Transverse colon (tissue), 4 donors: ENCODE results near the gene METTL17. TPM values are rescaled to one million over a fixed set of nuclear protein-coding genes. Genes with fewer than 3 reads are reported as not detected.

Experiments used
- DNase-seq: peaks from one replicate; pipeline ENCODE4 v3.0.0-alpha.2; 2019
- H3K27ac ChIP-seq, 4 donors: fragments of 200-600 bp; sonication (generic); 2 replicates each; pipeline ENCODE4 v1.5.1; 2016 to 2018; ENCODE audit warnings: inconsistent platforms in 4 of 4
- H3K27me3 ChIP-seq: fragments of 200-600 bp; sonication (generic); 2 replicates; pipeline ENCODE4 v1.5.1; 2017; ENCODE audit warnings: inconsistent platforms
- H3K36me3 ChIP-seq, 4 donors: fragments of 200-600 bp; sonication (generic); 2 replicates each; pipeline ENCODE4 v1.5.1; 2017 to 2019; ENCODE audit warnings: inconsistent platforms in 4 of 4
- H3K4me1 ChIP-seq, 4 donors: fragments of 200-600 bp; sonication (generic); 2 replicates each; pipeline ENCODE4 v1.5.1; 2017 to 2020; ENCODE audit warnings: inconsistent platforms in 4 of 4
- H3K4me3 ChIP-seq, 4 donors: fragments of 200-600 bp; sonication (generic); 1 replicate in 1 of 4; 2 replicates in 3 of 4; pipeline versions ENCODE4 v1.5.1 to v1.6.1; 2017 to 2019; ENCODE audit warnings: inconsistent platforms in 4 of 4
- H3K9me3 ChIP-seq, 2 donors: fragments of 200-600 bp; sonication (generic); 2 replicates each; pipeline ENCODE4 v1.5.1; 2017 to 2019; ENCODE audit warnings: inconsistent platforms in 2 of 2
- CTCF ChIP-seq, 5 experiments: fragments of 200-600 bp in 3 of 5; fragments of 450-650 bp in 2 of 5; sonication (generic) in 3 of 5; IDR thresholded peaks; 1 replicate in 2 of 5; 2 replicates in 3 of 5; pipeline ENCODE4 v1.5.1; 2016 to 2017; ENCODE audit warnings: antibody characterized with exemption in 5 of 5, inconsistent platforms in 3 of 5, mild to moderate bottlenecking in 2 of 5, moderate library complexity in 1 of 5
- EP300 ChIP-seq: sonication (generic); formaldehyde crosslinking; IDR thresholded peaks from one replicate; pipeline ENCODE4 v1.6.1; 2017; ENCODE audit warnings: antibody characterized with exemption, low read depth
- POLR2A ChIP-seq: fragments of 450-650 bp; IDR thresholded peaks from one replicate; pipeline ENCODE4 v1.6.1; 2016; ENCODE audit warnings: antibody characterized with exemption, mild to moderate bottlenecking, moderate library complexity
- POLR2AphosphoS5 ChIP-seq, 3 donors: sonication (generic); formaldehyde crosslinking; IDR thresholded peaks; one replicate each; pipeline ENCODE4 v1.6.1; 2016; ENCODE audit warnings: antibody characterized with exemption in 3 of 3
- WGBS, 2 donors: methylation state at CpG; one replicate each; pipeline ENCODE4 v1.1.5; 2018; ENCODE audit warnings: low coverage in 1 of 2; 5-methylcytosine and 5-hydroxymethylcytosine counted together
- in situ Hi-C, 4 donors: fragments of 200-750 bp; cut with MboI; loops; one replicate each; pipeline versions ENCODE4 v1.15.0 to v1.15.1; 2017; ENCODE audit warnings: low sequenced_read_pairs in 3 of 4, low pct_ligation_motif_present in 1 of 4, low pct_unique_long_range_greater_than_20kb in 1 of 4
- intact Hi-C: fragments of 100-400 bp; cut with DNase I; formaldehyde crosslinking; loops from one replicate; pipeline ENCODE4 v1.15.1; 2023; ENCODE audit warnings: low total_unique reads
- total RNA-seq, 4 donors: library from RNA; depleted of rRNA; stranded (reverse); fragments of >200 nt; gene quantifications; one replicate each; pipeline ENCODE4 v1.1.0, GENCODE V29; 2016

METTL17 gene
- total RNA-seq, 4 donors from 2014 or later = 74.8 to 124 (median 108) TPM

GRCh38 chr14:21030531-21030930, 40.8 kb downstream of the METTL17 start:
- H3K4me1 ChIP-seq = peaks cover 0 to 7% (median 4%) of the 10 kb centered on the region in 4 donors
- no peak for TF ChIP-seq POLR2AphosphoS5 (IDR thresholded peaks at IDR 0.05)
- no peak for TF ChIP-seq EP300
- TF ChIP-seq CTCF (IDR thresholded peaks at IDR 0.05) = no peak
- TF ChIP-seq POLR2A = no peak
- no peak overlapping the region for H3K4me3 ChIP-seq
- intact Hi-C loops = no loop called here
- H3K9me3 ChIP-seq = no peaks in the 10 kb centered on the region
- no peaks in the 10 kb centered on the region for H3K36me3 ChIP-seq
- in situ Hi-C loops = no loop called here
- WGBS, 2 donors = 87% methylated on average over 12 of the region's 12 CpGs; no CpG with 5 or more reads in 1 of the 2 donors
- no peak for DNase-seq
- no peaks in the 10 kb centered on the region for H3K27me3 ChIP-seq
- no peak overlapping the region for H3K27ac ChIP-seq

GRCh38 chr14:21032326-21033132, 42.7 kb downstream of the METTL17 start:
- 69 to 83% methylated on average over 2 to 5 of the region's 5 CpGs for WGBS, 2 donors
- Histone ChIP-seq H3K9me3 (no peaks in the 10 kb centered on the region), H3K27ac (no peak overlapping the region), H3K36me3 (no peaks in the 10 kb centered on the region), H3K4me3 (no peak overlapping the region), H3K4me1 (no peaks in the 10 kb centered on the region), H3K27me3 (no peaks in the 10 kb centered on the region)
- TF ChIP-seq POLR2A = no peak
- no peak for TF ChIP-seq CTCF (IDR thresholded peaks at IDR 0.05)
- no peak for TF ChIP-seq POLR2AphosphoS5 (IDR thresholded peaks at IDR 0.05)
- no peak for TF ChIP-seq EP300
- no peak for DNase-seq
- in situ Hi-C loops = no loop called here
- intact Hi-C loops = no loop called here

GRCh38 chr14:21033133-21033698, 43.4 kb downstream of the METTL17 start:
- in situ Hi-C loops = no loop called here
- intact Hi-C loops = no loop called here
- 90 to 100% methylated on average over 2 to 4 of the region's 4 CpGs for WGBS, 2 donors

More at GRCh38 chr14:21033133-21033698, 43.4 kb downstream of the METTL17 start:
- DNase-seq = no peak
- H3K4me3 ChIP-seq = no peak overlapping the region
- no peaks in the 10 kb centered on the region for H3K36me3 ChIP-seq
- no peaks in the 10 kb centered on the region for H3K9me3 ChIP-seq
- no peaks in the 10 kb centered on the region for H3K27me3 ChIP-seq
- TF ChIP-seq POLR2A (no peak), POLR2AphosphoS5 (IDR thresholded peaks at IDR 0.05) (no peak), EP300 (no peak), CTCF (IDR thresholded peaks at IDR 0.05) (no peak)
- no peak overlapping the region for H3K27ac ChIP-seq
- H3K4me1 ChIP-seq = peaks cover under 1 to 6% (median 2%) of the 10 kb centered on the region in 4 donors
